Tibial nerve (tissue), 3 donors: ENCODE measurements around the gene CCBE1.

Experiments
- POLR2A ChIP-seq, 2 donors: fragments of 450-650 bp; IDR thresholded peaks; one replicate each; pipeline ENCODE4 v1.6.1; 2017; ENCODE audit warnings: antibody characterized with exemption in 2 of 2, mild to moderate bottlenecking in 2 of 2, moderate library complexity in 2 of 2
- TF ChIP-seq, protein P1 (sequence below), 5 experiments: fragments of 200-600 bp in 3 of 5; fragments of 450-650 bp in 2 of 5; sonication (generic) in 3 of 5; IDR thresholded peaks; one replicate each; pipeline ENCODE4 v1.5.1; 2016 to 2019; ENCODE audit warnings: antibody characterized with exemption in 5 of 5, mild to moderate bottlenecking in 3 of 5, moderate library complexity in 2 of 5

GRCh38 chr18:59567431-59567830 lies 129.8 kb downstream of the CCBE1 start:
- no peak for TF ChIP-seq POLR2A (IDR thresholded peaks at IDR 0.05)
- TF ChIP-seq, protein P1, sequence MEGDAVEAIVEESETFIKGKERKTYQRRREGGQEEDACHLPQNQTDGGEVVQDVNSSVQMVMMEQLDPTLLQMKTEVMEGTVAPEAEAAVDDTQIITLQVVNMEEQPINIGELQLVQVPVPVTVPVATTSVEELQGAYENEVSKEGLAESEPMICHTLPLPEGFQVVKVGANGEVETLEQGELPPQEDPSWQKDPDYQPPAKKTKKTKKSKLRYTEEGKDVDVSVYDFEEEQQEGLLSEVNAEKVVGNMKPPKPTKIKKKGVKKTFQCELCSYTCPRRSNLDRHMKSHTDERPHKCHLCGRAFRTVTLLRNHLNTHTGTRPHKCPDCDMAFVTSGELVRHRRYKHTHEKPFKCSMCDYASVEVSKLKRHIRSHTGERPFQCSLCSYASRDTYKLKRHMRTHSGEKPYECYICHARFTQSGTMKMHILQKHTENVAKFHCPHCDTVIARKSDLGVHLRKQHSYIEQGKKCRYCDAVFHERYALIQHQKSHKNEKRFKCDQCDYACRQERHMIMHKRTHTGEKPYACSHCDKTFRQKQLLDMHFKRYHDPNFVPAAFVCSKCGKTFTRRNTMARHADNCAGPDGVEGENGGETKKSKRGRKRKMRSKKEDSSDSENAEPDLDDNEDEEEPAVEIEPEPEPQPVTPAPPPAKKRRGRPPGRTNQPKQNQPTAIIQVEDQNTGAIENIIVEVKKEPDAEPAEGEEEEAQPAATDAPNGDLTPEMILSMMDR (IDR thresholded peaks at IDR 0.05), result no peak
